ENCODE data around the gene LIG4. TPM values are rescaled to one million over a fixed set of nuclear protein-coding genes. Genes with fewer than 3 reads are reported as not detected.

The LIG4 gene
- total and polyA plus RNA-seq, 2 experiments from 2014 or later: 4.9 to 8.8 TPM

DNA sequence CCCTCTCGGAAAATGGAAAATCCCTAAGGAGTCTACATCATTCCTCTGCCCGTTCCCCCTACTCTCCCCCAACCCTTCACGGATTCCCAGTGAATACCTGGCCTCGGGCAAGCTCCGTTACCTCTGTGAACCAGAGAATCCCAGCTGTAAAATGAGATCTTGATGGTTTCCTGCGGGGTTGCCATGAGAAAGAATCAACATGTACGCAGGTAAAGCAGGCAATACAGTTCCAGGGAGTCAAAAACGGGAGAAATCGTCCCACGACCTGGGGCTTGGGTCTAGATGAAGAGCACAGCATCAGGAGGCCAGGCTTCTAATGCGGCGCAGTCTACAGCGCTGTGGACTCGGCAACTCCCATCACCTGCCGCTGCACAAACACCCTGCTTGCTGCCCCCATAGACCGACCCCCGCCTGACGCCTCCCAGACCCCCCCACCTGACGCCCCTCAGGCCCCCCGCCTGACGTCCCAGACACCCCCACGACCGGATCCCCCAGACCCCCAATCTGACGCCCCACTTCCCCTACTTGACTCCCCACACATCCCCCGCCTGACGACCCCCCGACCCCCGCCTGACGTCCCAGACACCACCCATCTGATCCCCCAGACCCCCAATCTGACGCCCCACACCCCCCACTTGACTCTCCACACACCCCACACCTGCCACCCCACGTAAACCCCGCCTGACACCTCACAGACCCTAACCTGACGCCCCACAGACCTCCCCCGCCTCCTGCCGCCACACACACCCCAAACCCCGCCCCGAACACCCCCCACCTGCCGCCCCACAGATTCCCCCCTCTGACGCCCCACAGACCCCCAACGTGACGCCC, 680 bp downstream of the LIG4 start:
- Histone ChIP-seq H3K36me3 (ENCODE audit: low read depth) (peaks cover 14% of the 10 kb centered on the region), H3K27ac (peak overlapping the region; percentile 31), H3K4me1 (ENCODE audit: insufficient read depth) (peaks cover 33% of the 10 kb centered on the region), H4K20me1 (ENCODE audit: insufficient read depth) (no peaks in the 10 kb centered on the region), H3K79me2 (ENCODE audit: insufficient read depth) (peaks cover 34% of the 10 kb centered on the region), H3K4me2 (ENCODE audit: unreplicated experiment) (peak overlapping the region; percentile 67), H3K4me3 (peak overlapping the region; percentile 65), H3K27me3 (replicated peaks; ENCODE audit: insufficient read depth) (no peaks in the 10 kb centered on the region), H3K9me2 (ENCODE audit: insufficient read depth) (no peaks in the 10 kb centered on the region), H2AFZ (peak overlapping the region; percentile 81), H3K9ac (peak overlapping the region; percentile 59), H3K9me3 (ENCODE audit: low read depth) (no peaks in the 10 kb centered on the region), H3F3A (ENCODE audit: insufficient read depth) (peaks cover 10% of the 10 kb centered on the region)
- TF ChIP-seq EZH2 (IDR thresholded peaks at IDR 0.05; ENCODE audit: insufficient read depth, poor library complexity, severe bottlenecking) (no peak), EZH2phosphoT487 (IDR thresholded peaks at IDR 0.05; ENCODE audit: insufficient read depth, low read depth) (no peak)
- DNase-seq: peak; percentile 48
- in situ Hi-C loops (cut with MboI): no loop called here
- WGBS, 2 experiments (ENCODE audit: low coverage in 1 of 2, low lambda C conversion rate in 2 of 2, missing lambda C conversion rate in 2 of 2): 3 to 4% methylated on average over 19 to 41 of the region's 41 CpGs

GRCh38 chr13:108213946-108214345, 1.4 kb downstream of the LIG4 start:
- peak overlapping the region; percentile 81 for H2AFZ ChIP-seq
- DNase-seq: peak; percentile 77

GRCh38 chr13:108212886-108213285, 2.5 kb downstream of the LIG4 start:
- peaks cover 28% of the 10 kb centered on the region for H3K4me1 ChIP-seq (ENCODE audit: insufficient read depth)
- H3K27ac ChIP-seq: no peak overlapping the region
- no peaks in the 10 kb centered on the region for H3K9me2 ChIP-seq (ENCODE audit: insufficient read depth)
- H3K36me3 ChIP-seq (ENCODE audit: low read depth): peaks cover 15% of the 10 kb centered on the region
- no peaks in the 10 kb centered on the region for H4K20me1 ChIP-seq (ENCODE audit: insufficient read depth)
- no peak overlapping the region for H2AFZ ChIP-seq
- no peak for DNase-seq
- TF ChIP-seq EZH2 (IDR thresholded peaks at IDR 0.05; ENCODE audit: insufficient read depth, poor library complexity, severe bottlenecking) (no peak), EZH2phosphoT487 (IDR thresholded peaks at IDR 0.05; ENCODE audit: insufficient read depth, low read depth) (no peak)
- H3K9me3 ChIP-seq (ENCODE audit: low read depth): no peaks in the 10 kb centered on the region
- H3K9ac ChIP-seq: no peak overlapping the region
- no peaks in the 10 kb centered on the region for H3K27me3 ChIP-seq (replicated peaks; ENCODE audit: insufficient read depth)
- H3K4me2 ChIP-seq (ENCODE audit: unreplicated experiment): no peak overlapping the region
- WGBS, 2 experiments (ENCODE audit: low coverage in 1 of 2, low lambda C conversion rate in 2 of 2, missing lambda C conversion rate in 2 of 2): 84 to 86% methylated on average over 4 of the region's 4 CpGs
- in situ Hi-C loops (cut with MboI): no loop called here
- H3K79me2 ChIP-seq (ENCODE audit: insufficient read depth): peaks cover 19% of the 10 kb centered on the region
- peaks cover 10% of the 10 kb centered on the region for H3F3A ChIP-seq (ENCODE audit: insufficient read depth)
- H3K4me3 ChIP-seq: no peak overlapping the region

More at GRCh38 chr13:108213946-108214345, 1.4 kb downstream of the LIG4 start:
- H3K9me3 ChIP-seq (ENCODE audit: low read depth): no peaks in the 10 kb centered on the region
- 21 to 27% methylated on average over 5 of the region's 5 CpGs for whole genome bisulfite sequencing, 2 experiments (ENCODE audit: low coverage in 1 of 2, low lambda C conversion rate in 2 of 2, missing lambda C conversion rate in 2 of 2)
- peaks cover 10% of the 10 kb centered on the region for H3F3A ChIP-seq (ENCODE audit: insufficient read depth)
- no peaks in the 10 kb centered on the region for H4K20me1 ChIP-seq (ENCODE audit: insufficient read depth)
- peaks cover 28% of the 10 kb centered on the region for H3K4me1 ChIP-seq (ENCODE audit: insufficient read depth)
- H3K79me2 ChIP-seq (ENCODE audit: insufficient read depth): peaks cover 27% of the 10 kb centered on the region
- H3K4me2 ChIP-seq (ENCODE audit: unreplicated experiment): peak overlapping the region; percentile 67
- TF ChIP-seq EZH2 (IDR thresholded peaks at IDR 0.05; ENCODE audit: insufficient read depth, poor library complexity, severe bottlenecking) (no peak), EZH2phosphoT487 (IDR thresholded peaks at IDR 0.05; ENCODE audit: insufficient read depth, low read depth) (no peak)
- peak overlapping the region; percentile 65 for H3K4me3 ChIP-seq
- in situ Hi-C loops (cut with MboI): no loop called here
- H3K27me3 ChIP-seq (replicated peaks; ENCODE audit: insufficient read depth): no peaks in the 10 kb centered on the region
- peak overlapping the region; percentile 59 for H3K9ac ChIP-seq
- H3K36me3 ChIP-seq (ENCODE audit: low read depth): peaks cover 15% of the 10 kb centered on the region
- H3K27ac ChIP-seq: peak overlapping the region; percentile 31
- no peaks in the 10 kb centered on the region for H3K9me2 ChIP-seq (ENCODE audit: insufficient read depth)

DNA sequence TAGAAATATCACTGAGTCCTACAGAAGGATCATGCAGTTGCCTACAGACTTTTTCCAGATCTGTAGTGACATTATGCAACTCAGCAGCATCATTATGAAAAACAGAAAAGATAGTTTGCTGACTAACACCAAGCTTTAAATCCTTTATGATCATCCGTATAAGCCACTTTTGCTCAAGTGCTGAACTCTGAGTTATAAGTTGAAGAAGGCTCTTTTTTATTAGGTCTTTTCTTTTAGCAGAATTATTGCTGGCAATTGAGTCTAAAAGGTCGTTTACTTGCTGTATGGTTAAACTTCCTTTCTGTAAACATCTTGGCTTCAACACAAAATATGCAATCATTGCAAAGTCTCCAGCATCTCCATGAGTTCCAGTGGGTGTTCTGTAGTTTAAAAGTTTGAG, 4.8 kb downstream of the LIG4 start:
- peaks cover 15% of the 10 kb centered on the region for H3K36me3 ChIP-seq (ENCODE audit: low read depth)
- no peak for TF ChIP-seq EZH2phosphoT487 (IDR thresholded peaks at IDR 0.05; ENCODE audit: insufficient read depth, low read depth)
- no peak for TF ChIP-seq EZH2 (IDR thresholded peaks at IDR 0.05; ENCODE audit: insufficient read depth, poor library complexity, severe bottlenecking)
- no peaks in the 10 kb centered on the region for H3K79me2 ChIP-seq (ENCODE audit: insufficient read depth)
- no peaks in the 10 kb centered on the region for H3K27me3 ChIP-seq (replicated peaks; ENCODE audit: insufficient read depth)
- no peak overlapping the region for H3K9ac ChIP-seq
- H3K4me1 ChIP-seq (ENCODE audit: insufficient read depth): peaks cover 11% of the 10 kb centered on the region
- H3K9me2 ChIP-seq (ENCODE audit: insufficient read depth): no peaks in the 10 kb centered on the region
- H2AFZ ChIP-seq: no peak overlapping the region
- in situ Hi-C loops (cut with MboI): no loop called here
- H3K27ac ChIP-seq: no peak overlapping the region
- no peak overlapping the region for H3K4me2 ChIP-seq (ENCODE audit: unreplicated experiment)
- peaks cover 10% of the 10 kb centered on the region for H3F3A ChIP-seq (ENCODE audit: insufficient read depth)
- no peaks in the 10 kb centered on the region for H4K20me1 ChIP-seq (ENCODE audit: insufficient read depth)
- no peak for DNase-seq
- H3K9me3 ChIP-seq (ENCODE audit: low read depth): no peaks in the 10 kb centered on the region
- no peak overlapping the region for H3K4me3 ChIP-seq
- 68 to 75% methylated on average over 2 of the region's 2 CpGs for WGBS, 2 experiments (ENCODE audit: low coverage in 1 of 2, low lambda C conversion rate in 2 of 2, missing lambda C conversion rate in 2 of 2)

All from GM23248 (cell line).